A673 (cell line): ENCODE measurements around the gene PFDN4. TPM values are rescaled to one million over a fixed set of nuclear protein-coding genes. Genes with fewer than 3 reads are reported as not detected.

Source experiments
- BruUV-seq: library from RNA; stranded (reverse); fragments of 400-500 nt; replicated peaks from 2 replicates; lab custom pipeline; 2021; lab: Mats Ljungman, UMichigan
- CTCF ChIA-PET: fragments of 300-600 bp; sonication (Branson Sonifier 250); formaldehyde crosslinking; loops from one replicate; lab custom pipeline; 2022; ENCODE audit warnings: antibody characterized with exemption; lab: Charles Lee
- POLR2A ChIA-PET: fragments of 300-600 bp; sonication (Branson Sonifier 250); formaldehyde crosslinking; loops from one replicate; lab custom pipeline; 2022; ENCODE audit warnings: antibody characterized with exemption; ENCODE audit not compliant: low non-redundant PET; lab: Charles Lee
- DNase-seq: peaks from one replicate; pipeline ENCODE4 v3.0.0-alpha.2; 2015; ENCODE audit warnings: low spot score
- H3K27ac ChIP-seq: fragments of 200-600 bp; sonication (generic); 2 replicates; pipeline ENCODE4 v1.5.1; 2016; ENCODE audit warnings: mixed run types, low read depth, mild to moderate bottlenecking, mixed read lengths, antibody characterized with exemption, low read length; ENCODE audit not compliant: poor library complexity, severe bottlenecking
- H3K27me3 ChIP-seq: fragments of 200-600 bp; sonication (generic); replicated peaks from 2 replicates; pipeline ENCODE4 v1.6.1; 2017; ENCODE audit warnings: mixed run types, low read depth, mild to moderate bottlenecking, mixed read lengths, antibody characterized with exemption, low read length; ENCODE audit not compliant: insufficient read depth, poor library complexity
- H3K36me3 ChIP-seq: fragments of 200-600 bp; sonication (generic); 2 replicates; pipeline ENCODE4 v1.6.1; 2016; ENCODE audit warnings: mixed run types, mild to moderate bottlenecking, mixed read lengths, antibody characterized with exemption, low read length; ENCODE audit not compliant: insufficient read depth, poor library complexity, severe bottlenecking
- H3K4me1 ChIP-seq: fragments of 200-600 bp; sonication (generic); 2 replicates; pipeline ENCODE4 v1.6.1; 2017; ENCODE audit warnings: mixed run types, mild to moderate bottlenecking, mixed read lengths, antibody characterized with exemption, low read length; ENCODE audit not compliant: insufficient read depth, poor library complexity, severe bottlenecking
- H3K4me3 ChIP-seq: fragments of 200-600 bp; sonication (generic); 2 replicates; pipeline ENCODE4 v1.5.1; 2016; ENCODE audit warnings: low read depth, mixed run types, mild to moderate bottlenecking, mixed read lengths, low read length; ENCODE audit not compliant: poor library complexity, severe bottlenecking
- H3K9me3 ChIP-seq: fragments of 200-600 bp; sonication (generic); 2 replicates; pipeline ENCODE4 v1.6.1; 2016; ENCODE audit warnings: mixed run types, low read depth, mild to moderate bottlenecking, mixed read lengths, antibody characterized with exemption, low read length; ENCODE audit not compliant: poor library complexity, severe bottlenecking
- CTCF ChIP-seq: fragments of 300-800, 200-600 bp; sonication (generic); conservative IDR thresholded peaks from 2 replicates; pipeline ENCODE4 v1.5.1; 2017; ENCODE audit warnings: low read depth, mild to moderate bottlenecking, antibody characterized with exemption, low read length, moderate library complexity, mixed read lengths
- EZH2 ChIP-seq: fragments of 200-600 bp; sonication (generic); IDR thresholded peaks from 2 replicates; pipeline ENCODE4 v1.6.1; 2017; ENCODE audit warnings: borderline replicate concordance, low read depth, mild to moderate bottlenecking, mixed read lengths, antibody characterized with exemption, low read length; ENCODE audit not compliant: poor library complexity, severe bottlenecking
- intact Hi-C: fragments of 100-400 bp; cut with micrococcal nuclease; formaldehyde crosslinking; loops from one replicate; pipeline ENCODE4 v1.10.0; 2022; ENCODE audit not compliant: unreplicated experiment
- total RNA-seq: library from RNA; stranded (reverse); gene quantifications from 2 replicates; pipeline ENCODE4 v1.2.3, GENCODE V29; 2021

Gene PFDN4
- total RNA-seq, 1 experiment from 2014 or later, result 76.0 TPM

GRCh38 chr20:54168961-54169862 lies 38.7 kb upstream of the PFDN4 start:
- POLR2A ChIA-PET, result interaction anchor here (0.6 kb wide), 1 partner anchor 30 kb away, joined by 3 read pairs; no protein-coding TSS in a partner anchor
- CTCF ChIA-PET, result no interaction called here
- no peak overlapping the region for H3K27ac ChIP-seq
- peaks cover 32% of the 10 kb centered on the region for H3K27me3 ChIP-seq
- H3K4me1 ChIP-seq, result peaks cover 9% of the 10 kb centered on the region
- no peaks in the 10 kb centered on the region for H3K36me3 ChIP-seq
- no TSS peak for BruUV-seq
- no peaks in the 10 kb centered on the region for H3K9me3 ChIP-seq
- TF ChIP-seq CTCF, result no peak
- TF ChIP-seq EZH2, result no peak
- intact Hi-C loops, result no loop called here
- no peak overlapping the region for H3K4me3 ChIP-seq
- DNase-seq, result no peak

- CTCF ChIA-PET, result no interaction called here
- POLR2A ChIA-PET, result interaction anchor here (0.6 kb wide), 1 partner anchor 30 kb away, joined by 3 read pairs; no protein-coding TSS in a partner anchor
- no peak for DNase-seq
- Histone ChIP-seq H3K4me3 (no peak overlapping the region), H3K4me1 (peaks cover 15% of the 10 kb centered on the region), H3K27ac (no peak overlapping the region), H3K27me3 (peaks cover 41% of the 10 kb centered on the region), H3K36me3 (no peaks in the 10 kb centered on the region), H3K9me3 (no peaks in the 10 kb centered on the region)
- BruUV-seq, result no TSS peak
- no peak for TF ChIP-seq EZH2
- intact Hi-C loops, result no loop called here
These were observed 37.8 kb upstream of the PFDN4 start for GRCh38 chr20:54170026-54170471.

GRCh38 chr20:54170963-54171362 lies 36.9 kb upstream of the PFDN4 start:
- Histone ChIP-seq H3K4me3 (no peak overlapping the region), H3K36me3 (no peaks in the 10 kb centered on the region), H3K27me3 (peaks cover 42% of the 10 kb centered on the region), H3K4me1 (peaks cover 15% of the 10 kb centered on the region), H3K9me3 (no peaks in the 10 kb centered on the region), H3K27ac (no peak overlapping the region)
- no TSS peak for BruUV-seq
- POLR2A ChIA-PET, result no interaction called here
- no peak for TF ChIP-seq CTCF
- no peak for TF ChIP-seq EZH2
- CTCF ChIA-PET, result no interaction called here
- intact Hi-C loops, result no loop called here
- DNase-seq, result no peak
